GM10248 (cell line): ENCODE results near the gene GFOD2.

ENCODE experiments used
- CTCF ChIA-PET: fragments of 300-600 bp; sonication (Branson Sonifier 250); formaldehyde crosslinking; extraction: SDS; loops from one replicate; lab custom pipeline; 2021; ENCODE audit warnings: antibody characterized with exemption; lab: Yijun Ruan, JAX
- POLR2A ChIA-PET: fragments of 350-650 bp; sonication (Branson Sonifier 250); formaldehyde crosslinking; extraction: SDS; loops from one replicate; lab custom pipeline; 2020; ENCODE audit warnings: antibody characterized with exemption; lab: Yijun Ruan, JAX
- DNase-seq: peaks from one replicate; pipeline ENCODE4 v3.0.0; 2012; ENCODE audit errors: extremely low spot score
- TF ChIP-seq, protein P1 (sequence below): IDR thresholded peaks from 2 replicates; pipeline ENCODE4 v1.5.1; 2012; ENCODE audit warnings: mild to moderate bottlenecking, low read depth; ENCODE audit errors: extremely low read depth, missing control alignments, control extremely low read depth

Gene GFOD2

DNA sequence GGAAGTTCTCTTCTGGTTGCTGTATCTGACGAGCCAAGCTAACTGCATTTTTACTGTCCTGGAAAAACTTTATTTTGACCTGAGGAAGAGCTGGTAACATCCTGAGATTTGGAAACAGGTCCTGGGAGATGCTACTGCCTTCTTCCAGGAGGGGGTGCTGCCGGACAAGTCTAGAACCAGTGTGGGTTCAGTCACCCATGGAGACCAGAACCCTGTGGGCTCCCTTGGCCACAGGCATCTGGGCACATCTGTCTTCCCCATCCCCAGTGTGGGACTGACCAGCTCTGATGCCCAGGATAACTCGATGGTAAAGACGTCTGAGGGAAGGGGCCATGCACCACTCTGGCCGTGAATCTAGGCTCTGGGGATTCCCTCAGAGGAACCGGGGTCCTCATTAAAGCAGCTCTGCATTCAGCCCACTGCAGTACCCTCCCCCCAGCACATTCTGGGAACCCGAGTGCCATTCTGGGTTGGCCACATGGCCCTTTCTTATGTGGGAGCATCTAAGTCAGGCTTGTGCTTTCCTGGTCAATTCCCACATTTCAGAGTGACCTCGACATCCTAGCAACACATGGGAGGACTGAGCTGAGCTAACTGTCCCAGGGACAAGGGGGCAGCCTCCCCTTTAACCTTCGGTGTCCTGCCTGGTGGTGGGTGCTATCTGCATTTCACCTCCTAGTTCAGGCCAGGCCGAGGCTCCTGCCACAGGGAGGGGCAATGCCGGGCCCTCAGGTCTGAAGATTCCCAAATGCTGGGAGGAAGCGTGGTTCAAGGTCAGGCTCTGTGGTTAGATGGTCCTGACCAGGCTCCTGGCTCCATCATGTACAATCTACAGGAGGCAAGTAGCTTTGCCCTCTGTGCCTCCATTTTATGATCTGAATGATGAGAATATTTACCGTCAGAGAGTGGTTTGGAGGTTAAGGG is 46.1 kb downstream of the GFOD2 start:
- DNase-seq = peak; percentile 84

DNA sequence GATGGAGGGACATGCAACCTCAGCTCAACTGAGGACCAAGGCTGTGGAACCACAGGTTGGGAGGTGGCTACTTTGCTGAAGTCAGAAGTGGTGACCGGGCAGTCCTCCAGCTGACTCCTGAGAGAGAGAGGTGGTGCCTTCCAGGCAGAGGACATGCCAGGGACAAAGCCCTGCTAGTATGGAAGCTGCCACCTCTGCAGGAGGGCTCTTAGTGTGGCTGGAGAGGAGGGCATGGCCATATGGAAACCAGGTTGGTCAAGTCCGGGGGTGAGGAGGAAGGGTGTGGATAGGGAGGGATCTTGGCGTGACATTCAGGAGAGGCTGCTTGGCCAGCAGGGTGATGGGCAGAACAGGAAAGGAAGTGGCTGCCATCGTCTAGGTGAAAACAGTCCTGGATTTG is 46.8 kb downstream of the GFOD2 start:
- no peak for DNase-seq
- ChIA-PET CTCF (interaction anchor here (0.6 to 18.5 kb wide), 57 partner anchors 9 to 547 kb away, joined by 3 to 357 read pairs (median 5); partner anchors contain the start of genes ACD, CARMIL2, CTRL and GFOD2), POLR2A (interaction anchor here (0.6 kb wide), 1 partner anchor 15 kb away, joined by 3 read pairs; no protein-coding TSS in a partner anchor)
- TF ChIP-seq, protein P1, sequence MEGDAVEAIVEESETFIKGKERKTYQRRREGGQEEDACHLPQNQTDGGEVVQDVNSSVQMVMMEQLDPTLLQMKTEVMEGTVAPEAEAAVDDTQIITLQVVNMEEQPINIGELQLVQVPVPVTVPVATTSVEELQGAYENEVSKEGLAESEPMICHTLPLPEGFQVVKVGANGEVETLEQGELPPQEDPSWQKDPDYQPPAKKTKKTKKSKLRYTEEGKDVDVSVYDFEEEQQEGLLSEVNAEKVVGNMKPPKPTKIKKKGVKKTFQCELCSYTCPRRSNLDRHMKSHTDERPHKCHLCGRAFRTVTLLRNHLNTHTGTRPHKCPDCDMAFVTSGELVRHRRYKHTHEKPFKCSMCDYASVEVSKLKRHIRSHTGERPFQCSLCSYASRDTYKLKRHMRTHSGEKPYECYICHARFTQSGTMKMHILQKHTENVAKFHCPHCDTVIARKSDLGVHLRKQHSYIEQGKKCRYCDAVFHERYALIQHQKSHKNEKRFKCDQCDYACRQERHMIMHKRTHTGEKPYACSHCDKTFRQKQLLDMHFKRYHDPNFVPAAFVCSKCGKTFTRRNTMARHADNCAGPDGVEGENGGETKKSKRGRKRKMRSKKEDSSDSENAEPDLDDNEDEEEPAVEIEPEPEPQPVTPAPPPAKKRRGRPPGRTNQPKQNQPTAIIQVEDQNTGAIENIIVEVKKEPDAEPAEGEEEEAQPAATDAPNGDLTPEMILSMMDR = no peak

More for the DNA sequence above, 46.1 kb downstream of the GFOD2 start:
- TF ChIP-seq, protein P1 = peak; percentile 80
- ChIA-PET CTCF (interaction anchor here (0.6 to 18.5 kb wide), 62 partner anchors 10 to 546 kb away, joined by 3 to 357 read pairs (median 4); partner anchors contain the start of genes ACD, CARMIL2, CTRL and GFOD2), POLR2A (interaction anchor here (0.5 to 0.6 kb wide), 2 partner anchors 15 to 129 kb away, joined by 3 read pairs; no protein-coding TSS in a partner anchor)

DNA sequence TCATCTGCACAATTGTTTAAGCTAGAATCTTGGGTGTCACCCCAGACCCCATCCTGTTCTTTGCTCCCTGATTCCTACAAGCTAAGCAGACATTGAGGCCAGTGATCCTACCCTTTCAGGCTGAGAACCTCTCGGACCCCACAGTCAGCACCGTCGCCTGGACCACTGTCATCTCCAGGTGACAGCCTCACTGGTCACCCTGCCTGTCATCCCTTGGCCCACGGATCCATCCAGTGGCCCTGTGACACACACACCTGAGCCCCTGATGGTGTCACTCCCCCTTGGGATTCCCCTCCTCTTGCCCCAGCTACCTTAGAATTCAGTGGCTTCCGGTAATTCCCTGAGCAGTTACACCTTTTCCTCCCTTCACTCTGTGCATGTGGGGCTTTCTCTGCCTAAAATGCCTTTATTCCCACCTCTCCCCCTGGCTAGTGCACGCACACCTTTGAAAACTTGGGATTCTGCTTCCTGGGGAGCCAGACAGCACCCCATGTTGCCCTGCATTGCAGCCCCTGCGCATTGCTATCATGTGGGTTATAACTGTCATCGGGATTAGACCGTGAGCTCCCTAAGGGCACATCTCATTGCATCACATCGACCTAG is 49.5 kb downstream of the GFOD2 start:
- ChIA-PET CTCF (interaction anchor here (0.7 to 18.5 kb wide), 13 partner anchors 9 to 214 kb away, joined by 3 to 357 read pairs (median 10); partner anchors contain the start of genes ACD, CTCF, PARD6A and RIPOR1), POLR2A (no interaction called here)
- DNase-seq = no peak
- TF ChIP-seq, protein P1 = no peak

DNA sequence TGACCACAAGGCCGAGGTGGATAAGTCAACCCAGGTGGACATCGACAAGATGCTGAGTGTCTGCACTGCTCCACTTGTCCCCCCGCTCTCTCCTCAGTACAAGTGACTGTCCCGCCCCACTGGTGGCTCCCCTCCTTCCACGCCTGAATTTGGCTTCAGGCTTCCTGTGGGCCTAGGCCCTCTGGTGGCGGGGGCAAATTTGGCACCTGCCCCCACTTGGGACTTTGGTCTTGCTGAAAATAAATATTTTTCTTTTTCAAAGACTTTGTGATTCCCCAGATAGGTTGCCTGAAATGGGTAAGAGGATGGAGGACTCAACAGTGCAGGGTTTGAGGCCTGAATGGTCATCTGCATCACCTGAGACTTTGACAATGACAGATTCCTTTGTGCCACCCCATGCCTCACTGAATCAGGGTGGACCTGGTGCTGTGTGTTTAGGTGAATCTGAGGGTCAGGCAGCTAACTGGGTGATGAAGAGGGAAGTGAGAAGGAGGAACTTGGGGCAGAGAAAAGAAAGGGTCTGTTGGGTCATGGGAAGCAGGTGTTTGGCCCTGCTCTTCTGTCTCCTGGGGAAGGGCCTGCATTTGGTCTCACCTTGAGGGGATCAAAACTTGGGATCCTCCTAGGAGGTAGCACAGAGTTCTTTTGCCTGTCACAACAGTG is 50.5 kb downstream of the GFOD2 start:
- TF ChIP-seq, protein P1 = peak; percentile 29
- ChIA-PET POLR2A (no interaction called here), CTCF (interaction anchor here (0.8 to 18.5 kb wide), 31 partner anchors 8 to 549 kb away, joined by 3 to 357 read pairs (median 5); partner anchors contain the start of genes ACD, ATP6V0D1, CTCF and PARD6A)
- no peak for DNase-seq

DNA sequence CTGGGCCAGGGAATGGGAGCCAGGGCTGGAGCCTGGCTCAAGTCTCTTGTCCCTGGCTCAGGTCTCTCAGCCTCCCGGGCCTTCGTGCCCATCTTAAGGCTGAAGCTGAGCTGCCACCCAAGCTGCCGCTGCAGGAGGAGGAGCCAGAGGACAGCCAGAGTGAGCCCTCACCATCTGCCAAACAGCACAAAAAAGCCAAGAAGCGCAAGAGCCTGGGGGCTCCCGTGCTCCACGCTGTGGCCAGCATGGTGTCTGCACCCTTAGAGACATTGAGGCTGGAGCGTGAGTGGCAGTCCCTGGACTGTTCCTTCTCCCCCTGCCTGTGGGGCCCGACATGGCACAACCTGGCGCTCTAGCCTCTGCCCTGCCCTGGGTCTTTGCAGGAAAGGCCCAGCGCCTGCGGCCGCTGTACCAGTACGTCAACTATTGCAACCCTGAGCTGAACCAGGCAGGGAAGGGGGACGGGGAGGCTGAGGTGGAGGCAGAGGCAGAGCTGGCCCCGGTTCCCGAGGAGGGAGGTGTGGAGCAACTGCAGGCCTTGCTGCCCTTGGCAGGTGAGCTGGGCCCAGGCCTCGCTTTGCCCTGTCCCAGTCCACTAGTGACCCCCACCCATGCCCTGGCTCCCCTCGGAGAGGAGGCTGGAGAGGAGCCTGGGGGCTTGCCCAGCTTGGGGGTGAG is 51.2 kb downstream of the GFOD2 start:
- POLR2A ChIA-PET = no interaction called here
- TF ChIP-seq, protein P1 = peak; percentile 86

More for the DNA sequence above, 51.2 kb downstream of the GFOD2 start:
- CTCF ChIA-PET = interaction anchor here (0.6 to 18.5 kb wide), 41 partner anchors 9 to 549 kb away, joined by 3 to 357 read pairs (median 5); partner anchors contain the start of genes ACD, ATP6V0D1, CARMIL2 and CTCF
- peak; percentile 92 for DNase-seq
